GM23338 (cell line): ENCODE measurements around the gene FAT4.

Source experiments
- CREB1 ChIP-seq: fragments of 250-450 bp; sonication (Bioruptor Pico); IDR thresholded peaks from 2 replicates; pipeline ENCODE4 v1.5.0; 2020; ENCODE audit warnings: low read depth, mild to moderate bottlenecking, moderate library complexity
- EZH2 ChIP-seq: fragments of 200-600 bp; sonication (generic); IDR thresholded peaks from one replicate; pipeline ENCODE4 v1.8.0; 2017; ENCODE audit warnings: antibody characterized with exemption, mild to moderate bottlenecking, low read depth; ENCODE audit not compliant: unreplicated experiment
- EZH2phosphoT487 ChIP-seq: fragments of 200-600 bp; sonication (generic); IDR thresholded peaks from one replicate; pipeline ENCODE4 v1.8.1; 2018; ENCODE audit warnings: antibody characterized with exemption; ENCODE audit not compliant: unreplicated experiment
- JUNB ChIP-seq: IDR thresholded peaks from one replicate; pipeline ENCODE4 v1.6.1; 2016; ENCODE audit warnings: antibody characterized with exemption; ENCODE audit not compliant: unreplicated experiment
- NANOG ChIP-seq: IDR thresholded peaks from 2 replicates; pipeline ENCODE4 v1.6.1; 2016; ENCODE audit warnings: antibody characterized with exemption, borderline replicate concordance
- POLR2AphosphoS5 ChIP-seq: IDR thresholded peaks from 2 replicates; pipeline ENCODE4 v1.6.1; 2016; ENCODE audit warnings: antibody characterized with exemption, low read depth
- ZNF114 ChIP-seq: fragments of 250-450 bp; sonication (Bioruptor Pico); IDR thresholded peaks from 2 replicates; pipeline ENCODE4 v1.5.0; 2020; ENCODE audit warnings: mild to moderate bottlenecking, moderate library complexity
- ZNF331 ChIP-seq: fragments of 250-450 bp; sonication (Bioruptor Pico); IDR thresholded peaks from 2 replicates; pipeline ENCODE4 v1.5.0; 2020; ENCODE audit warnings: low read depth, mild to moderate bottlenecking, moderate library complexity
- TF ChIP-seq, protein P1 (sequence below), 2 experiments: fragments of 200-600 bp in 1 of 2; sonication (generic) in 1 of 2; conservative IDR thresholded peaks; 2 replicates each; pipeline versions ENCODE4 v1.5.1 to v1.6.1; 2016 to 2017; ENCODE audit warnings: antibody characterized with exemption in 2 of 2, low read depth in 2 of 2, mild to moderate bottlenecking in 2 of 2, moderate library complexity in 1 of 2
- TF ChIP-seq, protein P2 (sequence below): IDR thresholded peaks from one replicate; pipeline ENCODE4 v1.6.1; 2018; ENCODE audit warnings: antibody characterized with exemption; ENCODE audit not compliant: unreplicated experiment
- TF ChIP-seq, protein P3 (sequence below): IDR thresholded peaks from 2 replicates; pipeline ENCODE4 v1.6.1; 2016; ENCODE audit warnings: antibody characterized with exemption

DNA sequence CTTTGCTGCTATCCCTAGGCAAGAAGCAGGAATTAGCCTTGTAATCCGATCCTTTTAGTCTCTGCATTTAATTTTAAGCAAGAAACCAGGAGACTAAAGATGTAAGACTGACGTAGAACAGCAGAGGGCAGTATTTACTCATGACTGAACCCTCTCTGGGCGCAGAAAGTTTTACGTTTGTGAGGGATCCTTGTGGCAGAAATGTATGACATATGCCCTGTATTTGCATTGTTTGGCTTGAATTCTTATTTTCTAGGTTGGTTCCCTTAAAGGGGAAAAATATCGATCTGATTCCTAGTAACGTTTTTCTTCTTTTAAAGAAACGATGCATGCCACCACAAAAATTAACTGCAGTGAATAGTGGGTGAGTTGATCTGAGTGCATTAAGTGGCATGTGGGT is 1.3 kb upstream of the FAT4 start:
- TF ChIP-seq, protein P1, sequence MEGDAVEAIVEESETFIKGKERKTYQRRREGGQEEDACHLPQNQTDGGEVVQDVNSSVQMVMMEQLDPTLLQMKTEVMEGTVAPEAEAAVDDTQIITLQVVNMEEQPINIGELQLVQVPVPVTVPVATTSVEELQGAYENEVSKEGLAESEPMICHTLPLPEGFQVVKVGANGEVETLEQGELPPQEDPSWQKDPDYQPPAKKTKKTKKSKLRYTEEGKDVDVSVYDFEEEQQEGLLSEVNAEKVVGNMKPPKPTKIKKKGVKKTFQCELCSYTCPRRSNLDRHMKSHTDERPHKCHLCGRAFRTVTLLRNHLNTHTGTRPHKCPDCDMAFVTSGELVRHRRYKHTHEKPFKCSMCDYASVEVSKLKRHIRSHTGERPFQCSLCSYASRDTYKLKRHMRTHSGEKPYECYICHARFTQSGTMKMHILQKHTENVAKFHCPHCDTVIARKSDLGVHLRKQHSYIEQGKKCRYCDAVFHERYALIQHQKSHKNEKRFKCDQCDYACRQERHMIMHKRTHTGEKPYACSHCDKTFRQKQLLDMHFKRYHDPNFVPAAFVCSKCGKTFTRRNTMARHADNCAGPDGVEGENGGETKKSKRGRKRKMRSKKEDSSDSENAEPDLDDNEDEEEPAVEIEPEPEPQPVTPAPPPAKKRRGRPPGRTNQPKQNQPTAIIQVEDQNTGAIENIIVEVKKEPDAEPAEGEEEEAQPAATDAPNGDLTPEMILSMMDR (conservative IDR thresholded peaks at IDR 0.05; ENCODE audit: low read depth in 2 of 2), result peak; percentile 93 to 97
- TF ChIP-seq POLR2AphosphoS5 (no peak), EZH2phosphoT487 (no peak), EZH2 (no peak), ZNF331 (CRISPR knock-in tag) (no peak), NANOG (no peak), JUNB (no peak), CREB1 (CRISPR knock-in tag) (peak; percentile 76), ZNF114 (CRISPR knock-in tag) (no peak)
- TF ChIP-seq, protein P2, sequence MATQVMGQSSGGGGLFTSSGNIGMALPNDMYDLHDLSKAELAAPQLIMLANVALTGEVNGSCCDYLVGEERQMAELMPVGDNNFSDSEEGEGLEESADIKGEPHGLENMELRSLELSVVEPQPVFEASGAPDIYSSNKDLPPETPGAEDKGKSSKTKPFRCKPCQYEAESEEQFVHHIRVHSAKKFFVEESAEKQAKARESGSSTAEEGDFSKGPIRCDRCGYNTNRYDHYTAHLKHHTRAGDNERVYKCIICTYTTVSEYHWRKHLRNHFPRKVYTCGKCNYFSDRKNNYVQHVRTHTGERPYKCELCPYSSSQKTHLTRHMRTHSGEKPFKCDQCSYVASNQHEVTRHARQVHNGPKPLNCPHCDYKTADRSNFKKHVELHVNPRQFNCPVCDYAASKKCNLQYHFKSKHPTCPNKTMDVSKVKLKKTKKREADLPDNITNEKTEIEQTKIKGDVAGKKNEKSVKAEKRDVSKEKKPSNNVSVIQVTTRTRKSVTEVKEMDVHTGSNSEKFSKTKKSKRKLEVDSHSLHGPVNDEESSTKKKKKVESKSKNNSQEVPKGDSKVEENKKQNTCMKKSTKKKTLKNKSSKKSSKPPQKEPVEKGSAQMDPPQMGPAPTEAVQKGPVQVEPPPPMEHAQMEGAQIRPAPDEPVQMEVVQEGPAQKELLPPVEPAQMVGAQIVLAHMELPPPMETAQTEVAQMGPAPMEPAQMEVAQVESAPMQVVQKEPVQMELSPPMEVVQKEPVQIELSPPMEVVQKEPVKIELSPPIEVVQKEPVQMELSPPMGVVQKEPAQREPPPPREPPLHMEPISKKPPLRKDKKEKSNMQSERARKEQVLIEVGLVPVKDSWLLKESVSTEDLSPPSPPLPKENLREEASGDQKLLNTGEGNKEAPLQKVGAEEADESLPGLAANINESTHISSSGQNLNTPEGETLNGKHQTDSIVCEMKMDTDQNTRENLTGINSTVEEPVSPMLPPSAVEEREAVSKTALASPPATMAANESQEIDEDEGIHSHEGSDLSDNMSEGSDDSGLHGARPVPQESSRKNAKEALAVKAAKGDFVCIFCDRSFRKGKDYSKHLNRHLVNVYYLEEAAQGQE, result no peak
- TF ChIP-seq, protein P3, sequence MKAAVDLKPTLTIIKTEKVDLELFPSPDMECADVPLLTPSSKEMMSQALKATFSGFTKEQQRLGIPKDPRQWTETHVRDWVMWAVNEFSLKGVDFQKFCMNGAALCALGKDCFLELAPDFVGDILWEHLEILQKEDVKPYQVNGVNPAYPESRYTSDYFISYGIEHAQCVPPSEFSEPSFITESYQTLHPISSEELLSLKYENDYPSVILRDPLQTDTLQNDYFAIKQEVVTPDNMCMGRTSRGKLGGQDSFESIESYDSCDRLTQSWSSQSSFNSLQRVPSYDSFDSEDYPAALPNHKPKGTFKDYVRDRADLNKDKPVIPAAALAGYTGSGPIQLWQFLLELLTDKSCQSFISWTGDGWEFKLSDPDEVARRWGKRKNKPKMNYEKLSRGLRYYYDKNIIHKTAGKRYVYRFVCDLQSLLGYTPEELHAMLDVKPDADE, result no peak
